B cell (primary cell): ENCODE results near the gene NIN. TPM values are rescaled to one million over a fixed set of nuclear protein-coding genes. Genes with fewer than 3 reads are reported as not detected.

Experiments used
- ATAC-seq: fragments of 200-7000 bp; cut with Tn5 transposase; one replicate; pipeline ENCODE4 v1.10.0; 2021; ENCODE audit warnings: low read depth, mild to moderate bottlenecking, moderate number of reproducible peaks, moderate library complexity
- CTCF ChIA-PET: fragments of 350-600 bp; sonication (Branson Sonifier 250); formaldehyde crosslinking; loops from one replicate; lab custom pipeline; 2021; ENCODE audit warnings: antibody characterized with exemption, inconsistent platforms; lab: Charles Lee
- POLR2A ChIA-PET: fragments of 350-600 bp; sonication (Branson Sonifier 250); formaldehyde crosslinking; loops from one replicate; lab custom pipeline; 2021; ENCODE audit warnings: antibody characterized with exemption; lab: Charles Lee
- DNase-seq: peaks from one replicate; pipeline ENCODE4 v3.0.0; 2013
- H2AFZ ChIP-seq: 2 replicates; pipeline ENCODE4 v1.6.1; 2012; ENCODE audit warnings: mild to moderate bottlenecking, low read depth, low read length; ENCODE audit not compliant: insufficient read depth, poor library complexity, severe bottlenecking
- H3K27ac ChIP-seq, 2 donors: 1 replicate in 1 of 2; 2 replicates in 1 of 2; pipeline ENCODE4 v1.5.1; 2012 to 2013; ENCODE audit warnings: low read length in 2 of 2, mild to moderate bottlenecking in 2 of 2, moderate library complexity in 1 of 2
- H3K27me3 ChIP-seq, 4 experiments: fragments of 200-600 bp in 1 of 4; sonication (generic) in 1 of 4; replicated peaks in 1 of 4; 1 replicate in 2 of 4; 2 replicates in 2 of 4; pipeline versions ENCODE4 v1.6.1 to v1.7.0; 2013 to 2016; ENCODE audit warnings: low read length in 3 of 4, mild to moderate bottlenecking in 2 of 4, mixed read lengths in 1 of 4, moderate library complexity in 1 of 4; ENCODE audit not compliant: insufficient read depth in 4 of 4, control insufficient read depth in 3 of 4; ENCODE audit errors: control extremely low read depth in 1 of 4
- H3K36me3 ChIP-seq, 2 experiments: replicated peaks in 1 of 2; 1 replicate in 1 of 2; 2 replicates in 1 of 2; pipeline versions ENCODE4 v1.6.1 to v1.7.1; 2013; ENCODE audit warnings: low read length in 1 of 2; ENCODE audit not compliant: insufficient read depth in 2 of 2, control insufficient read depth in 1 of 2; ENCODE audit errors: control extremely low read depth in 1 of 2, extremely low read depth in 1 of 2
- H3K4me1 ChIP-seq, 2 donors: fragments of 200-600 bp in 1 of 2; sonication (generic) in 1 of 2; 1 replicate in 1 of 2; 2 replicates in 1 of 2; pipeline versions ENCODE4 v1.5.1 to v1.6.1; 2013 to 2017; ENCODE audit warnings: low read length in 2 of 2; ENCODE audit not compliant: control insufficient read depth in 2 of 2, insufficient read depth in 2 of 2
- H3K4me2 ChIP-seq: replicated peaks from 2 replicates; pipeline ENCODE3; 2012; ENCODE audit warnings: mild to moderate bottlenecking, low read depth, low read length; ENCODE audit not compliant: poor library complexity, severe bottlenecking
- H3K4me3 ChIP-seq, 5 experiments: fragments of 200-600 bp in 1 of 5; sonication (generic) in 1 of 5; 1 replicate in 3 of 5; 2 replicates in 2 of 5; pipeline versions ENCODE4 v1.5.1 to v1.7.0; 2011 to 2016; ENCODE audit warnings: low read length in 4 of 5, mild to moderate bottlenecking in 4 of 5, low read depth in 2 of 5, control low read depth in 1 of 5, moderate library complexity in 1 of 5; ENCODE audit not compliant: insufficient read depth in 1 of 5; ENCODE audit errors: control extremely low read depth in 1 of 5, extremely low read depth in 1 of 5
- H3K79me2 ChIP-seq: fragments of 200-600 bp; sonication (generic); one replicate; pipeline ENCODE4 v1.6.0; 2016; ENCODE audit warnings: low read length; ENCODE audit not compliant: control insufficient read depth, insufficient read depth
- H3K9ac ChIP-seq: fragments of 200-600 bp; sonication (generic); 2 replicates; pipeline ENCODE4 v1.6.1; 2017; ENCODE audit warnings: mild to moderate bottlenecking, low read length, moderate library complexity
- H3K9me3 ChIP-seq, 3 donors: one replicate each; pipeline versions ENCODE4 v1.6.1 to v1.7.1; 2013; ENCODE audit warnings: low read length in 2 of 3; ENCODE audit not compliant: control insufficient read depth in 2 of 3, insufficient read depth in 1 of 3; ENCODE audit errors: control extremely low read depth in 1 of 3
- H4K20me1 ChIP-seq: 2 replicates; pipeline ENCODE4 v1.6.0; 2012; ENCODE audit warnings: mild to moderate bottlenecking, low read length; ENCODE audit not compliant: insufficient read depth, control insufficient read depth, poor library complexity, severe bottlenecking
- H3K27ac Mint-ChIP-seq: one replicate; pipeline ENCODE4 v1.8.0; 2021; ENCODE audit warnings: mixed read lengths
- H3K27me3 Mint-ChIP-seq: one replicate; pipeline ENCODE4 v1.8.0; 2021; ENCODE audit warnings: mixed read lengths
- H3K4me1 Mint-ChIP-seq: one replicate; pipeline ENCODE4 v1.8.0; 2021; ENCODE audit warnings: mixed read lengths
- H3K4me3 Mint-ChIP-seq: one replicate; pipeline ENCODE4 v1.8.0; 2021; ENCODE audit warnings: mixed read lengths
- H3K9me3 Mint-ChIP-seq: one replicate; pipeline ENCODE4 v1.8.0; 2022; ENCODE audit warnings: mixed read lengths; ENCODE audit not compliant: insufficient read depth
- EZH2 ChIP-seq: IDR thresholded peaks from 2 replicates; pipeline ENCODE4 v1.6.1; 2012; ENCODE audit warnings: borderline replicate concordance, low read depth, mild to moderate bottlenecking, moderate library complexity, low read length; ENCODE audit not compliant: insufficient read depth, poor library complexity, severe bottlenecking
- WGBS: methylation state at CpG from one replicate; pipeline ENCODE4 v1.1.5; 2013; ENCODE audit warnings: missing lambda C conversion rate; ENCODE audit not compliant: insufficient coverage; 5-methylcytosine and 5-hydroxymethylcytosine counted together
- intact Hi-C: fragments of 100-400 bp; cut with micrococcal nuclease; formaldehyde crosslinking; loops from one replicate; pipeline ENCODE4 v1.10.0; 2022
- polyA plus RNA-seq: library from polyadenylated mRNA; depleted of rRNA; stranded (reverse); fragments of >200 nt; gene quantifications from 2 replicates; pipeline ENCODE4 v1.2.3, GENCODE V29; 2012
- total RNA-seq, 2 donors: library from RNA; stranded (reverse); fragments of 120-200 nt in 1 of 2; gene quantifications; 1 replicate in 1 of 2; 2 replicates in 1 of 2; pipeline versions ENCODE4 v1.2.3 to v1.2.4, GENCODE V29; 2013 to 2022
- TF ChIP-seq, protein P1 (sequence below): fragments of 200-600 bp; IDR thresholded peaks from one replicate; pipeline ENCODE4 v1.8.0; 2022; ENCODE audit warnings: antibody characterized with exemption, mild to moderate bottlenecking

Gene NIN
- total and polyA plus RNA-seq, 2 donors (not counting 1 experiment from before 2014, with no cell fraction given) = 25.4 to 219 TPM

DNA sequence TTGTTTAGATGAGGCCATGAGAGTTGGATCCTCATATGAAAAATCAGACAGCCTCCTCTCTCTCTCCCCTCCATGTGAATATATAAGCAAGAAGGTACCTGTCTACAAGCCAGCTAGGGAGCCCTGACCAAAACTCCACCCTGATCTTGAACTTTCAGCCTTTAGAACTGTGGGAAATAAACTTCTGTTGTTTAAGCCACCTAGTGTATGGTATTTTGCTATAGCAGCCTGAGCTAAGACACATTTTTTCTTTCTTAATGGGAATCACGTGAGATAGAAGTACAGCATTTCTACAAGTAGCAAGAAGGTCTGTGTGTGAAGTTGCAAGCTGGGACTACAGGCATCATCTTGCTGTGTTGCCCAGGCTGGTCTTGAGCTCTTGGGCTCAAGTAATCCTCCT, 24.6 kb upstream of the NIN start:
- DNase-seq (no peak), ATAC-seq (no peak)
- Histone ChIP-seq H3K4me1 (peaks cover 9 to 14% of the 10 kb centered on the region in 2 donors), H3K4me2 (no peak overlapping the region), H3K9ac (no peak overlapping the region), H4K20me1 (no peaks in the 10 kb centered on the region), H2AFZ (no peak overlapping the region), H3K27ac (no peak overlapping the region), H3K4me3 (no peak overlapping the region), H3K27me3 (no peaks in the 10 kb centered on the region), H3K79me2 (no peaks in the 10 kb centered on the region), H3K9me3 (no peaks in the 10 kb centered on the region), H3K36me3 (no peaks in the 10 kb centered on the region)
- H3K27ac Mint-ChIP-seq = no peak overlapping the region
- CTCF ChIA-PET = interaction anchor here (1.0 to 1.7 kb wide), 4 partner anchors 10 to 99 kb away, joined by 3 to 5 read pairs (median 4); no protein-coding TSS in a partner anchor
- H3K4me3 Mint-ChIP-seq = no peak overlapping the region
- WGBS = no CpG with 5 or more reads among the region's 1 CpG
- intact Hi-C loops = no loop called here
- peaks cover 13% of the 10 kb centered on the region for H3K4me1 Mint-ChIP-seq
- no peak for TF ChIP-seq EZH2
- TF ChIP-seq, protein P1, sequence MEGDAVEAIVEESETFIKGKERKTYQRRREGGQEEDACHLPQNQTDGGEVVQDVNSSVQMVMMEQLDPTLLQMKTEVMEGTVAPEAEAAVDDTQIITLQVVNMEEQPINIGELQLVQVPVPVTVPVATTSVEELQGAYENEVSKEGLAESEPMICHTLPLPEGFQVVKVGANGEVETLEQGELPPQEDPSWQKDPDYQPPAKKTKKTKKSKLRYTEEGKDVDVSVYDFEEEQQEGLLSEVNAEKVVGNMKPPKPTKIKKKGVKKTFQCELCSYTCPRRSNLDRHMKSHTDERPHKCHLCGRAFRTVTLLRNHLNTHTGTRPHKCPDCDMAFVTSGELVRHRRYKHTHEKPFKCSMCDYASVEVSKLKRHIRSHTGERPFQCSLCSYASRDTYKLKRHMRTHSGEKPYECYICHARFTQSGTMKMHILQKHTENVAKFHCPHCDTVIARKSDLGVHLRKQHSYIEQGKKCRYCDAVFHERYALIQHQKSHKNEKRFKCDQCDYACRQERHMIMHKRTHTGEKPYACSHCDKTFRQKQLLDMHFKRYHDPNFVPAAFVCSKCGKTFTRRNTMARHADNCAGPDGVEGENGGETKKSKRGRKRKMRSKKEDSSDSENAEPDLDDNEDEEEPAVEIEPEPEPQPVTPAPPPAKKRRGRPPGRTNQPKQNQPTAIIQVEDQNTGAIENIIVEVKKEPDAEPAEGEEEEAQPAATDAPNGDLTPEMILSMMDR = no peak
- no peaks in the 10 kb centered on the region for H3K9me3 Mint-ChIP-seq
- POLR2A ChIA-PET = no interaction called here
- no peaks in the 10 kb centered on the region for H3K27me3 Mint-ChIP-seq

DNA sequence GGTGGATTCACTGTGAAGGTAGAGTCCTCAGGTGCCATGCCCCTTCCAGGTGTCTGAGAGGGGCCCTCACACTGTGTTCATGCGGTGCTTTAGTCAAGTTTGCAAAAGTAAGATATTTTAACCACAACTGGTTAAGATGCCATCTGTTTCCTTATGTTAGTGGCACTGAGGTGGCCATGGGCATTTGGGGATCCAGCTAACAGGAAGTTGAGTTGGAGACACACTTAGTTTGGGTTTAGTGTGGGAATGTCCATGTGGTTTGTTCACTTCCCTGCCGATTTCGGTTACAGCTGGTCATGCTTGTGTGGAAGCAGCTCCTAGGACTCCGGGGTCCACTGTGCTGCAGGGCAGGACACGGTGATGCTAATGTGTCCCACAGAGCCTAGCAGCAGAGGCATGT, 23.6 kb upstream of the NIN start:
- H3K27me3 Mint-ChIP-seq = no peaks in the 10 kb centered on the region
- Histone ChIP-seq H2AFZ (no peak overlapping the region), H3K27me3 (no peaks in the 10 kb centered on the region), H3K4me3 (no peak overlapping the region), H3K9me3 (no peaks in the 10 kb centered on the region), H3K36me3 (no peaks in the 10 kb centered on the region), H3K4me1 (peaks cover 5 to 6% of the 10 kb centered on the region in 2 donors), H3K4me2 (no peak overlapping the region), H3K79me2 (no peaks in the 10 kb centered on the region), H4K20me1 (no peaks in the 10 kb centered on the region), H3K27ac (no peak overlapping the region), H3K9ac (no peak overlapping the region)
- DNase-seq = no peak
- peaks cover 8% of the 10 kb centered on the region for H3K4me1 Mint-ChIP-seq
- ChIA-PET CTCF (interaction anchor here (1.7 kb wide), 1 partner anchor 76 kb away, joined by 5 read pairs; no protein-coding TSS in a partner anchor), POLR2A (interaction anchor here (0.5 kb wide), 1 partner anchor 32 kb away, joined by 3 read pairs; no protein-coding TSS in a partner anchor)
- H3K9me3 Mint-ChIP-seq = no peaks in the 10 kb centered on the region
- TF ChIP-seq, protein P1 = no peak
- TF ChIP-seq EZH2 = no peak
- intact Hi-C loops = no loop called here
- no peak for ATAC-seq
- no peak overlapping the region for H3K4me3 Mint-ChIP-seq
- H3K27ac Mint-ChIP-seq = no peak overlapping the region
- WGBS = 28% methylated on average over 5 of the region's 5 CpGs
